ENCODE measurements around the gene MTCL3.
A peak's percentile ranks its signal among the peaks of the same experiment; 100 is the strongest.

Gene MTCL3

DNA sequence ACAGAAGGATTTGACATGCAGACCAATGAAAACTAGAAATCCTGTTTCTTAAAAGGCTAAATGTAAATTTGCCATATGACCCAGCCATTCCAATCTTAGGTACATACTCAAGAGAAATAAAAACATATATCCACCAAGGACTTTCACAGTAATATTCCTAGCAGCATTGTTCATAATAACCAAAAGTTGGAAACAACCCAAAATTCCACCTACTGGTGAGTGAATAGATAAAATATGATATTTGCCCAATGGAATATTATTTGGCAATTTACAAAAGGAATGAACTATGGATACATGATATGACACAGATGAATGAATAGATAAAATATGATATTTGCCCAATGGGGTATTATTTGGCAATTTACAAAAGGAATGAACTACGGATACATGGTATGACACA, 22.7 kb downstream of the MTCL3 start:
- no peak for DNase-seq
- H3K36me3 ChIP-seq (replicated peaks; ENCODE audit: control insufficient read depth, insufficient read depth, low read length): no peaks in the 10 kb centered on the region
- H3K27me3 ChIP-seq (ENCODE audit: control insufficient read depth, insufficient read depth, low read length): no peaks in the 10 kb centered on the region
- H3K4me3 ChIP-seq (ENCODE audit: insufficient read depth, low read depth, low read length): no peak overlapping the region

DNA sequence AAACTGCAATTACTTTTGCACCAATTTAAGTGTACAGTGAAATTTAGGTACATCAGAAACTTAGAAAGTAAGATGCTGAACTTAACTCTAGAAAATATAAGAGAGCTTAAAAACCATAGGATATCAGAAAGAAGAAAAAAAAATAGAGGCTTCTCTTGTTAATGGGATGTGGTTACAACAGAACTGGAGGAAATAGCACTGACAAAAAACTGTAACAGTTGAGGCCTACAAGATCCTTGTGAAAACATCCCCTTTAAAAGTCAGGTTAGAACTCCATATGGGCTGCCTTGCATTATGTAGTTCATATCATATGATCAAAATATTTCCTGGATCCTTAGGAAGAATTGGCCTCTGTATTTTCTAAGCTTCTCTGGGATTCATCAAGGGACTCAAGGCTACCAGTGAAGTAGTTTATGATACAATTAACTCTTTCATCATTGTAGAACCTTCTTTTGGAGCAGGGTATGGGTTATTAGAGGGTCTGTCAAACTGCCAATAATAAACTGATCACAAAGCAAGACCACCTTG, 24.8 kb downstream of the MTCL3 start:
- no peak overlapping the region for H3K4me3 ChIP-seq (ENCODE audit: insufficient read depth, low read depth, low read length)
- DNase-seq: no peak
- H3K27me3 ChIP-seq (ENCODE audit: control insufficient read depth, insufficient read depth, low read length): no peaks in the 10 kb centered on the region
- no peaks in the 10 kb centered on the region for H3K36me3 ChIP-seq (replicated peaks; ENCODE audit: control insufficient read depth, insufficient read depth, low read length)

DNA sequence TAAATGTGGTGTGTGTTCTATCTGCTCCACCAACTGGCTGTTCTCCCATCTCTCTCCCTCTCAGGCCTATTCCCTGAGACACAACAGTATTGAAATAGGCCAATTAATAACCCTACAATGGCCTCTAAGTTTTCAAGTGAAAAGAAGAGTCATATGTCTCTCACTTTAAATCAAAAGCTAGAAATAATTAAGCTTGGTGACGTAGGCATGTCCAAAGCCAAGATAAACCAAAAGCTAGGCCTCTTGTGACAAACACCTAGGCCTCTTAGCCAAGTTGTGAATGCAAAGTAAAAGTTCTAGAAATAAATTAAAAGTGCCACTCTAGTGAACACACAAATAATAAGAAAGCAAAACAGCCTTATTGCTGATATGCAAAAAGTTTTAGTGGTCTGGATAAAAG, 29.9 kb downstream of the MTCL3 start:
- Histone ChIP-seq H3K4me3 (ENCODE audit: insufficient read depth, low read depth, low read length) (no peak overlapping the region), H3K27me3 (ENCODE audit: control insufficient read depth, insufficient read depth, low read length) (no peaks in the 10 kb centered on the region), H3K36me3 (replicated peaks; ENCODE audit: control insufficient read depth, insufficient read depth, low read length) (no peaks in the 10 kb centered on the region)
- DNase-seq: no peak

DNA sequence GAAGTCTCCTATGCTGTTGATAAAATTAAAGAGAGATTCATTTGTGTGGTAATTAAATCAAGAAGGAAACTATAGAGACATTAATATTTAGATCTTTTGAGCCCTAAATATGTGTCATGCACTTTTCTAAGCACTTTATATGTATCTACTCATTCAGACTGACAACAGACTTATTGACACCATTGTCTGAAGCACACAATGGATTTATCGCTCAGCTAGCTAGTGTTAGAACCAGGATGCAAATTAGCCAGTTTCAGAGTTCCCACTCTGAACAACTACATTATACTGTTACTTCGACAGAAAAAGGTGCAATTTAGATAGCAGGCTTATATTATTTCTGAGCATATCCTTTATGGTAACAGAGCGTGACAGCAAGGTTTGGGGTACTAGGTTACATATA, 32.2 kb downstream of the MTCL3 start:
- DNase-seq: no peak
- no peak overlapping the region for H3K4me3 ChIP-seq (ENCODE audit: insufficient read depth, low read depth, low read length)
- no peaks in the 10 kb centered on the region for H3K36me3 ChIP-seq (replicated peaks; ENCODE audit: control insufficient read depth, insufficient read depth, low read length)
- H3K27me3 ChIP-seq (ENCODE audit: control insufficient read depth, insufficient read depth, low read length): no peaks in the 10 kb centered on the region

DNA sequence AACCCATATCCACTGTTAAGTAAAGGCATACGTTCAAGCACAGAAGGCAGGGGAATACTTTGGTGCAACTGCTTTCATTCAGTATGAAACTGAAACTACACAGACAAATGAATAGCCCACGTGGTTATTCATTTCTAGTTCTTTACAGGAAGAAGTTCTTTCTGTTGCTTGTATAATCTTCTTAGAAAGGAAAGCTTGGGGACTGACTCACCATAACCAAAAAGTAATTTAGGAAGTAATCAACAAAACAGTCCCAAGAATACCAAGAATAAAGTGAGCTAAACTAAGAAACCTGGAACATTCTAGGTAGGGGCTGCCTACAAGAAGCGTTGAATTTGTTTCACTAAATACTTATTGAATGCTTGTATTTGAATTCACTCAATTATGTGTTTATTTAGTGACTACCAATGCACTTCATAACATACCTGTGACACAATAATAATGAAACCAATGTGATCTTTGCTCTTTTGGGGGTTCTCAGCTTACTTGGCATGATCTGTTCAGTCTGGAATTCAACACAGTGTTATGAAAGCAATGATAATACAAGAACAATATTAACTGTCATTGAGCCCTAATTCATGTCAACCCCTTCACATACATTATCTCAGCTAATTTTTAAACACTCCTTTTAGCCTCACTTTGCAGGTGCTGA, 34.8 kb downstream of the MTCL3 start:
- Histone ChIP-seq H3K27me3 (ENCODE audit: control insufficient read depth, insufficient read depth, low read length) (no peaks in the 10 kb centered on the region), H3K4me3 (ENCODE audit: insufficient read depth, low read depth, low read length) (no peak overlapping the region), H3K36me3 (replicated peaks; ENCODE audit: control insufficient read depth, insufficient read depth, low read length) (no peaks in the 10 kb centered on the region)
- no peak for DNase-seq

DNA sequence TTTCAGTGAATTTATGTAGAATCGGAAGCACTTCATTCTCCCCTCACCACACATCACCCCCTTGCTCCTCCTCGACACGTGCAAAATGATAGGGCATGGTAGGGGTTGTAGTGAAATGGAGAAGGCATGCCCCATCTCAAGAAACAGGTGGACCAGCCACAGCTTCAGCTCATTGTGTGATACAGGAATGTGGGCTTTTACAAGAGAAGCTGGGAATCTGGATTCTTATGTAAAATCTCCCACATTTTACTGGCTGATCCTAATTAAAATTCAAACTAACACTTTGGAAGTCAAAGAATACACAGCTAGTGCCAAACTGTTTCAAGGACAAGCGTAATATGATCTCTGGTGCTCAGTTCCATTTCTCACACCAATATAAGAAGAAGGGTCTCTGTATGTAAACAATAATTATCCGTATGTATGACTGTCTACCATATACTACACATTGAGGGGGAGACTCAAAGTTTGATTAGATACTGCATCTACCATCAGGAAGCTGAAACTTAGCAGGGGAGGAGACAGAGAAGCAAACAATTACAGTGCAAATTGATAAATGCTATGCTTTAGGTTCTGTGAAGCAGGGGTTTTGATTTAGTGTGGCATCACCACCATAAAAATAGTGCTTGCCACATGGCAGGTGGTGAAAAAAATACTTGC, 35.6 kb downstream of the MTCL3 start:
- H3K27me3 ChIP-seq (ENCODE audit: control insufficient read depth, insufficient read depth, low read length): no peaks in the 10 kb centered on the region
- H3K36me3 ChIP-seq (replicated peaks; ENCODE audit: control insufficient read depth, insufficient read depth, low read length): no peaks in the 10 kb centered on the region
- no peak overlapping the region for H3K4me3 ChIP-seq (ENCODE audit: insufficient read depth, low read depth, low read length)
- DNase-seq: peak; percentile 76

DNA sequence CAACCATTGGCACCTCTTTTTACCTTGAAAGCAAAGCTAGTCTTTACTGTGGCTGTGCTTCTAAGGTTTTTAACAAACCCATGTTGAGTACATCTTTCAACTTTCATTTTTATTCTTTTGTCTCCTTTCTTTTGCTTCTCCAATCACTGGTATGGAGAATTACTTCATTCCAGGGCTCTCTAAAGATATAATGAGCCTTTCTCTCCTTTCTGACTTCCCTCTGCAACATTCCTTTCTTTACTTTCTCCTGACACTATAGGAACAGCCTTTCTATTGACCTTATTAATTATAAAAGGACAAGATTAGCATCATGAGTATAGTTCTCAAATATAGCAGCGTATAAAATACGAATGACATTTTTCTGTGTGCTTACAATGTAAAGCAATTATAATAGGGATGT, 36.8 kb downstream of the MTCL3 start:
- Histone ChIP-seq H3K4me3 (ENCODE audit: insufficient read depth, low read depth, low read length) (no peak overlapping the region), H3K27me3 (ENCODE audit: control insufficient read depth, insufficient read depth, low read length) (no peaks in the 10 kb centered on the region), H3K36me3 (replicated peaks; ENCODE audit: control insufficient read depth, insufficient read depth, low read length) (no peaks in the 10 kb centered on the region)
- DNase-seq: no peak

DNA sequence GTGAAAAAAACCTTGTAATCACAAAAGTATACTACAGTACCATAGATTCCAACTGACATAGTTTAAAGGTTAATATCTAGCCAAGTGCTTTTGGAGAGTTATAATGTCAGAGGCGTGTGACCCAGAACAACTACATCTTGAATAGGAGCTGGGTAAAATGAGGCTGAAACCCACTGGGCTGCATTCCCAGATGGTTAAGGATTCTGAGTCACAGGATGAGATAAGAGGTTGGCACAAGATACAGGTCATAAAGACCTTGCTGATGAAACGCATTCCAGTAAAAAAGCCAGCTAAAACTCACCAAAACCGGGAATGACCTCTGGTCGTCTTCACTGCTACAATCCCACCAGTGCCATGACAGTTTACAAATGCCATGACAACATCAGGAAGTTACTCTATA, 37.5 kb downstream of the MTCL3 start:
- no peaks in the 10 kb centered on the region for H3K36me3 ChIP-seq (replicated peaks; ENCODE audit: control insufficient read depth, insufficient read depth, low read length)
- no peaks in the 10 kb centered on the region for H3K27me3 ChIP-seq (ENCODE audit: control insufficient read depth, insufficient read depth, low read length)
- H3K4me3 ChIP-seq (ENCODE audit: insufficient read depth, low read depth, low read length): no peak overlapping the region
- DNase-seq: no peak

DNA sequence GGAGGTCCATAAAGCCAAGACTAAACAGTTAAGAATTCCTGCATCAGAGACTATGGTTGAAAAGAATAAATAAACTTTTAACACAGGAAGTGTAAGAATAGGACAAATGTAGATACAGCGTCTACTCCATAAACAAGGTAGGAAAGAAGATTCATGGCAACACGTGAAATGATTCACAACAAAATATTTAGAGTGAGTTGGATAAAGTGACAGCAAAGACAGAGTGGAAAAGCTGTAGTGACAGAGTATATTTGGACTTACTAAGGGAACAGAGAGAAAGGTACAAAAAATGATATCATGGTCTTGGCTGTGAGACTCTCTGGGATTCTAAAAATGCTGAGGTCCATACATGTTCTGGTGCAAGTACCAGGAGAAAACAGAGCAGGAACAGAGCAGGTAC, 38.0 kb downstream of the MTCL3 start:
- Histone ChIP-seq H3K36me3 (replicated peaks; ENCODE audit: control insufficient read depth, insufficient read depth, low read length) (no peaks in the 10 kb centered on the region), H3K27me3 (ENCODE audit: control insufficient read depth, insufficient read depth, low read length) (no peaks in the 10 kb centered on the region), H3K4me3 (ENCODE audit: insufficient read depth, low read depth, low read length) (no peak overlapping the region)
- no peak for DNase-seq

DNA sequence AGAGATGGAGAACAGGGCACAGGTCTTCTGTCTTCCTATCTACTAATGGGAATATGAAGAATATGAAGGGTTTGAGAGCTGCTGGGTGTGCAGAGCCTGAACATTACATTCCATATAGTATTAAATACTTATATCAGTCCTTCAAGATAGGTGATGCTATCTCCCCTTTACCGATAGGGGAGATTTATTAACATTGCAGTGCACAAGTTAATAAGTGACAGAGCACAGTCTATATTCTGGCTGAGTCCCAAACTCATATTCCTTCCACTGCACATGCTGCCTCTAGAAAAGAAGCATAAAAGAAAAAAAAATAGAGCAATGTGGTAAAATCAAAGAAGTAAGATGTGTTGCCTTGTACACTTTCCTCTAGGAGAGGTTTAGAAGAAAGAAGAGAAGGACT, 41.5 kb downstream of the MTCL3 start:
- DNase-seq: no peak
- Histone ChIP-seq H3K36me3 (replicated peaks; ENCODE audit: control insufficient read depth, insufficient read depth, low read length) (no peaks in the 10 kb centered on the region), H3K4me3 (ENCODE audit: insufficient read depth, low read depth, low read length) (no peak overlapping the region), H3K27me3 (ENCODE audit: control insufficient read depth, insufficient read depth, low read length) (no peaks in the 10 kb centered on the region)

DNA sequence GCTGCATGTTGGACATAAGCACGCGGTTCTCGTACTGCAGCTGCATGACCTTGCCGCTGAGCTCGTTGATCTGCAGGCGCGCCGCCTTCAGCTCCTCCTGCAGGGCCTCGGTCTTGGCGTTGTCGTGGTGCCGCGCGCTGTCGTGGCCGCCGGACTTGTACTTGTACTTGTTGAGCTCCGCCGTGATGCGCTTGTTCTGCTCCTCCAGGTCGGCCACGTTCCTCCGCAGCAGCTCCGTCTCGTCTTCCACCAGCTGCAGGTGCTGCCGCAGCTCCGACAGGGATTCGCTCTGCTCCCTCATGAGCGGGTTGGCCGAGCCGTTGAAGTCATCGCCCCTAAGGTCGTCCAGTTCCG, 43.3 kb downstream of the MTCL3 start:
- Histone ChIP-seq H3K4me3 (ENCODE audit: insufficient read depth, low read depth, low read length) (no peak overlapping the region), H3K36me3 (replicated peaks; ENCODE audit: control insufficient read depth, insufficient read depth, low read length) (no peaks in the 10 kb centered on the region), H3K27me3 (ENCODE audit: control insufficient read depth, insufficient read depth, low read length) (no peaks in the 10 kb centered on the region)
- DNase-seq: no peak

DNA sequence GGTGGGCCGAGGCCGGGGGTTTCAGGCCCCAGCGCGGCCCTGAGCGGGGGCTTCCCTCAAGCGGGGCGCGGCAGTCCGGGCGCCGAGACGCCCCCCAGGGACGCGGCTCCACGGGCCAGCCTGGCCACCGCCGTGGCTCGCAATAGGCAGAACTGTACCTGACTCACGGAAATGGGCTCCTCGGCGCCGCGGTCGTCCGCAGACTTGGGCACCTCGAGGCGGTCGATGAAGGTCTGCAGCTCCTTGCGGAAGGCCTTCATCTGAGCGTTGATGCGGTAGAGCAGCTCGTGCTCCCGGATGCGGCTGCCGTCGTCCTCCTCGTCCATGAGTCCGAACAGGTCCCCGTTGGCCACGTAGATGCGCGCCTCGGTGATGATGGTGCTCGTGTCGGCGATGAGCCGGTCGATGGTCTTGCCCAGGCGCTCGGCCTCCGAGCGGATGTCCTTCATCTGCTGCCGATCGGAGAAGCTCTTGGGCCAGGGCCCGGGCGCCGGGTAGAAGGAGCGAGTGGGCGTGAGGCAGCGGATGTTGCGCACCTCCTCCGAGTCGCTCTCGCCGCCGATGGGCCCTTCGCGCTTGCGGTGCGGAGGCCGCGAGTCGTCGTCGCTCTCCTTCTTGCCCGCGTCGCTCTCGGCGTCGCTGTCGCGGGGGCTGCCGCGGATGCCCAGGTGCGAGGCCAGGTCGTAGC, 43.9 kb downstream of the MTCL3 start:
- Histone ChIP-seq H3K36me3 (replicated peaks; ENCODE audit: control insufficient read depth, insufficient read depth, low read length) (no peaks in the 10 kb centered on the region), H3K27me3 (ENCODE audit: control insufficient read depth, insufficient read depth, low read length) (no peaks in the 10 kb centered on the region), H3K4me3 (ENCODE audit: insufficient read depth, low read depth, low read length) (no peak overlapping the region)
- peak; percentile 26 for DNase-seq

DNA sequence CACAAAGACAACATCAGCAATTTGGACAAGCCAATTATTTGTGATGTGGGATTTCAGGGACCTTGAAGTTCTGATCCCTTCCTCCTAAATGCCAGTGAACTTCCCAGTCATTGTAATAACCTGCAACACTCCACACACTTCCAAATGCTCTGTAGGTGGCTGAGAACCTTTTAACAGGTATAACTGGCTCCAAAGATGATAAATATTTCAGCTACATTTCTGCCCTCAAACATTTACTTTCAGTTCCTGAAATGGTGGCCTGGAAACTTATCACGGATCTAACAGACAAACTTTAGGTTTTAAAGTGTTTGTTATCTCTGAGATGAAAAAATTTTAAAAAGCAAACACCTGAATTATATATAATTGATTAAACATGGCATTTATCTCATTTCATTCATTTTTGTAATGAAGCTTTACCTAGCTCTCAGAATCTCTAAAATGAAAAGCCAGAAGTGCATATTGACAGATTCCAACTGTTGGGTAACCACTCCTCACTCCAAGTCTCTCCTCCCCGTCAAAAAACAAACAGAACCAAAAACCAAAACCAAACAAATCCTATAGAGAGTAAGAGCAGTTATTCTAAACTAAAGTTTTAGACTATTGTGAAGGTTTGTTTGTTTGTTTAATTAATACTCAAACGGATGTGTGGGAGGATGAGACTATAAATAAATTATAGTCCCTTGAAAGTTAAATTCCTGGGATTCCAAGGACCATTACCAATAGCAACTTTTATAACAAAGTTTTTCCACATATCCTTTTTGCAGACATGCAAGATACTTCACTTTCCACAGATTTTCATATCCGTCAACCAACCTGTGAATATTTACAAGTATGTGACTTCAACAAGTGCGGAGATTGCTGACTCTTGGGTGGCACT, 47.5 kb downstream of the MTCL3 start:
- no peak for DNase-seq
- Histone ChIP-seq H3K27me3 (ENCODE audit: control insufficient read depth, insufficient read depth, low read length) (no peaks in the 10 kb centered on the region), H3K4me3 (ENCODE audit: insufficient read depth, low read depth, low read length) (no peak overlapping the region), H3K36me3 (replicated peaks; ENCODE audit: control insufficient read depth, insufficient read depth, low read length) (no peaks in the 10 kb centered on the region)

DNA sequence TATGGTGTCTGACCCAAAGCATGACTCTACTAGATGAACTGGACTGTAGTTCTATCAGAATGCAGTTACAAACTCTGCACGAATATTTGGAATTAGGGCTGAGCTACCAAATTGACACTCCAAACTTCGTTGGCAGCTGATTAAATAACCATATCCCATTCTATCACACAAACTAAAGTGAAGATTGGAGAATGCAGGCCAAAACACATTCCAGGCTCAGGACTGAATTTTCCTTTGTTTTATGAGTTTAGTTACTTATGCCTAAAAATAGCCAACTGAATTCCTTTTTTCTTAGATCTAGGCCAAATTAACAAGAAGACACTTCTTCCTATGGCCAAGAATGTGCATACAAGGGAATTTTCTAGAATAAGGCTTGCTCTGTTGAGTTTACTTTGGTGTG, 50.2 kb downstream of the MTCL3 start:
- Histone ChIP-seq H3K27me3 (ENCODE audit: control insufficient read depth, insufficient read depth, low read length) (no peaks in the 10 kb centered on the region), H3K4me3 (ENCODE audit: insufficient read depth, low read depth, low read length) (no peak overlapping the region), H3K36me3 (replicated peaks; ENCODE audit: control insufficient read depth, insufficient read depth, low read length) (no peaks in the 10 kb centered on the region)
- no peak for DNase-seq
